T follicular helper cell (primary cell): Measurements from ENCODE around the gene HOTAIR.

Experiments used
- DNase-seq: peaks from one replicate; pipeline ENCODE4 v3.0.0-alpha.2; 2020; ENCODE audit warnings: low read depth

HOTAIR gene

GRCh38 chr12:53961025-53961761 is 13.6 kb downstream of the HOTAIR start:
- no peak for DNase-seq

GRCh38 chr12:53960187-53961024 is 14.3 kb downstream of the HOTAIR start:
- DNase-seq = no peak

GRCh38 chr12:53959314-53959713 is 15.4 kb downstream of the HOTAIR start:
- DNase-seq = no peak

- no peak for DNase-seq
Measured at GRCh38 chr12:53958128-53958527, 16.6 kb downstream of the HOTAIR start.

GRCh38 chr12:53956914-53957536 is 17.7 kb downstream of the HOTAIR start:
- DNase-seq = no peak

GRCh38 chr12:53956251-53956887 is 18.4 kb downstream of the HOTAIR start:
- DNase-seq = no peak

GRCh38 chr12:53955776-53956250 is 18.9 kb downstream of the HOTAIR start:
- no peak for DNase-seq

GRCh38 chr12:53955036-53955775 is 19.5 kb downstream of the HOTAIR start:
- no peak for DNase-seq

GRCh38 chr12:53954694-53955035 is 20.1 kb downstream of the HOTAIR start, which contains the start of gene HOXC12:
HOXC12 (plus strand) TSS chr12:53954903; CDS start chr12:53954930, 27 bp downstream.
- DNase-seq = no peak

- DNase-seq = no peak
Measured at GRCh38 chr12:53953831-53954693, 20.7 kb downstream of the HOTAIR start.

GRCh38 chr12:53952871-53953734 is 21.7 kb downstream of the HOTAIR start:
- DNase-seq = no peak

GRCh38 chr12:53952335-53952694 is 22.4 kb downstream of the HOTAIR start:
- DNase-seq = no peak

- no peak for DNase-seq
Measured at GRCh38 chr12:53951577-53952334, 23.0 kb downstream of the HOTAIR start.

- DNase-seq = no peak
Measured at GRCh38 chr12:53950789-53951576, 23.8 kb downstream of the HOTAIR start.

- DNase-seq = no peak
Measured at GRCh38 chr12:53950437-53950773, 24.3 kb downstream of the HOTAIR start.

- no peak for DNase-seq
Measured at GRCh38 chr12:53949631-53950436, 24.9 kb downstream of the HOTAIR start.
